Activated T-helper 17 cell treated with anti-CD3 and anti-CD28 coated beads, Interleukin-2, amount 50 U/mL, for 72 hours (primary cell): ENCODE results near the gene ATP2A3. TPM values are rescaled to one million over a fixed set of nuclear protein-coding genes. Genes with fewer than 3 reads are reported as not detected.
"Not testable (repeated sequence)": the region's sequence is repeated elsewhere in the genome, so short reads cannot be mapped to it uniquely, and the experiment has no call there.

Experiments
- ATAC-seq: fragments of 150-1000 bp; cut with Tn5 transposase; replicated peaks from 2 replicates; pipeline ENCODE4 v1.10.0; 2021; ENCODE audit warnings: mild to moderate bottlenecking, moderate library complexity
- H3K27ac Mint-ChIP-seq: one replicate; pipeline ENCODE4 v1.8.0; 2022; ENCODE audit warnings: mixed read lengths
- H3K27me3 Mint-ChIP-seq: one replicate; pipeline ENCODE4 v1.8.0; 2022; ENCODE audit warnings: mixed read lengths
- H3K36me3 Mint-ChIP-seq: one replicate; pipeline ENCODE4 v1.8.0; 2022; ENCODE audit warnings: low read depth, mild to moderate bottlenecking, mixed read lengths
- H3K4me1 Mint-ChIP-seq: one replicate; pipeline ENCODE4 v1.8.0; 2022; ENCODE audit warnings: mixed read lengths
- H3K4me3 Mint-ChIP-seq: one replicate; pipeline ENCODE4 v1.8.0; 2022; ENCODE audit warnings: mild to moderate bottlenecking, mixed read lengths
- H3K9me3 Mint-ChIP-seq: one replicate; pipeline ENCODE4 v1.8.0; 2022; ENCODE audit warnings: mixed read lengths
- total RNA-seq, 2 donors: library from RNA; stranded (reverse); gene quantifications; one replicate each; pipeline ENCODE4 v1.2.3, GENCODE V29; 2022

The ATP2A3 gene
- total RNA-seq, 2 donors from 2014 or later = 81.5 to 153 TPM

GRCh38 chr17:3957735-3958599 is 6.3 kb downstream of the ATP2A3 start:
- H3K27ac Mint-ChIP-seq = peak overlapping the region; percentile 82
- H3K27me3 Mint-ChIP-seq = no peaks in the 10 kb centered on the region
- H3K9me3 Mint-ChIP-seq = no peaks in the 10 kb centered on the region
- H3K4me1 Mint-ChIP-seq = peaks cover 39% of the 10 kb centered on the region
- no peak for ATAC-seq
- no peak overlapping the region for H3K4me3 Mint-ChIP-seq
- H3K36me3 Mint-ChIP-seq = peaks cover 36% of the 10 kb centered on the region

GRCh38 chr17:3956983-3957382 is 7.3 kb downstream of the ATP2A3 start:
- no peak overlapping the region for H3K4me3 Mint-ChIP-seq
- peaks cover 34% of the 10 kb centered on the region for H3K36me3 Mint-ChIP-seq
- peaks cover 31% of the 10 kb centered on the region for H3K4me1 Mint-ChIP-seq
- no peak for ATAC-seq
- H3K9me3 Mint-ChIP-seq = no peaks in the 10 kb centered on the region
- H3K27ac Mint-ChIP-seq = peak overlapping the region; percentile 82
- no peaks in the 10 kb centered on the region for H3K27me3 Mint-ChIP-seq

- Mint-ChIP-seq H3K4me3 (no peak overlapping the region), H3K36me3 (peaks cover 35% of the 10 kb centered on the region), H3K4me1 (peaks cover 28% of the 10 kb centered on the region), H3K27ac (peak overlapping the region; percentile 82), H3K27me3 (no peaks in the 10 kb centered on the region), H3K9me3 (no peaks in the 10 kb centered on the region)
- ATAC-seq = no peak
Measured at GRCh38 chr17:3956327-3956957, 7.8 kb downstream of the ATP2A3 start.

GRCh38 chr17:3955673-3955988 is 8.6 kb downstream of the ATP2A3 start:
- no peak overlapping the region for H3K4me3 Mint-ChIP-seq
- peaks cover 23% of the 10 kb centered on the region for H3K4me1 Mint-ChIP-seq
- peak overlapping the region; percentile 82 for H3K27ac Mint-ChIP-seq
- ATAC-seq = no peak
- no peaks in the 10 kb centered on the region for H3K9me3 Mint-ChIP-seq
- H3K27me3 Mint-ChIP-seq = no peaks in the 10 kb centered on the region
- peaks cover 31% of the 10 kb centered on the region for H3K36me3 Mint-ChIP-seq

GRCh38 chr17:3954976-3955672 is 9.1 kb downstream of the ATP2A3 start:
- Mint-ChIP-seq H3K9me3 (no peaks in the 10 kb centered on the region), H3K27me3 (no peaks in the 10 kb centered on the region), H3K4me3 (no peak overlapping the region)

GRCh38 chr17:3954086-3954485 is 10.2 kb downstream of the ATP2A3 start:
- ATAC-seq = no peak
- no peak overlapping the region for H3K27ac Mint-ChIP-seq
- H3K9me3 Mint-ChIP-seq = no peaks in the 10 kb centered on the region
- H3K27me3 Mint-ChIP-seq = no peaks in the 10 kb centered on the region
- peaks cover 45% of the 10 kb centered on the region for H3K36me3 Mint-ChIP-seq
- peaks cover 13% of the 10 kb centered on the region for H3K4me1 Mint-ChIP-seq
- H3K4me3 Mint-ChIP-seq = no peak overlapping the region

More at GRCh38 chr17:3954976-3955672, 9.1 kb downstream of the ATP2A3 start:
- ATAC-seq = no peak
- H3K4me1 Mint-ChIP-seq = peaks cover 18% of the 10 kb centered on the region
- H3K36me3 Mint-ChIP-seq = peaks cover 35% of the 10 kb centered on the region
- no peak overlapping the region for H3K27ac Mint-ChIP-seq

- Mint-ChIP-seq H3K4me3 (no peak overlapping the region), H3K4me1 (peaks cover 12% of the 10 kb centered on the region), H3K36me3 (peaks cover 50% of the 10 kb centered on the region), H3K9me3 (no peaks in the 10 kb centered on the region), H3K27me3 (no peaks in the 10 kb centered on the region), H3K27ac (no peak overlapping the region)
- no peak for ATAC-seq
Measured at GRCh38 chr17:3953542-3953941, 10.7 kb downstream of the ATP2A3 start.

GRCh38 chr17:3952186-3952585 is 12.1 kb downstream of the ATP2A3 start:
- H3K36me3 Mint-ChIP-seq = peaks cover 57% of the 10 kb centered on the region
- no peak for ATAC-seq
- no peak overlapping the region for H3K4me3 Mint-ChIP-seq
- H3K4me1 Mint-ChIP-seq = peaks cover 7% of the 10 kb centered on the region
- no peaks in the 10 kb centered on the region for H3K27me3 Mint-ChIP-seq
- H3K9me3 Mint-ChIP-seq = no peaks in the 10 kb centered on the region
- no peak overlapping the region for H3K27ac Mint-ChIP-seq

GRCh38 chr17:3951420-3951819 is 12.8 kb downstream of the ATP2A3 start:
- no peak overlapping the region for H3K27ac Mint-ChIP-seq
- no peak overlapping the region for H3K4me3 Mint-ChIP-seq
- no peaks in the 10 kb centered on the region for H3K27me3 Mint-ChIP-seq
- ATAC-seq = no peak
- no peaks in the 10 kb centered on the region for H3K9me3 Mint-ChIP-seq
- H3K4me1 Mint-ChIP-seq = no peaks in the 10 kb centered on the region
- H3K36me3 Mint-ChIP-seq = peaks cover 57% of the 10 kb centered on the region

- Mint-ChIP-seq H3K36me3 (peaks cover 57% of the 10 kb centered on the region), H3K4me3 (no peak overlapping the region), H3K27me3 (no peaks in the 10 kb centered on the region), H3K27ac (no peak overlapping the region), H3K9me3 (no peaks in the 10 kb centered on the region), H3K4me1 (no peaks in the 10 kb centered on the region)
- no peak for ATAC-seq
Measured at GRCh38 chr17:3951003-3951402, 13.2 kb downstream of the ATP2A3 start.

GRCh38 chr17:3950584-3950983 is 13.7 kb downstream of the ATP2A3 start:
- Mint-ChIP-seq H3K4me1 (no peaks in the 10 kb centered on the region), H3K36me3 (peaks cover 59% of the 10 kb centered on the region), H3K4me3 (no peak overlapping the region), H3K27me3 (no peaks in the 10 kb centered on the region), H3K27ac (no peak overlapping the region), H3K9me3 (no peaks in the 10 kb centered on the region)
- no peak for ATAC-seq

GRCh38 chr17:3949418-3949817 is 14.8 kb downstream of the ATP2A3 start:
- peaks cover 62% of the 10 kb centered on the region for H3K36me3 Mint-ChIP-seq
- H3K27me3 Mint-ChIP-seq = no peaks in the 10 kb centered on the region
- no peaks in the 10 kb centered on the region for H3K9me3 Mint-ChIP-seq
- H3K27ac Mint-ChIP-seq = peak overlapping the region; percentile 48
- no peak overlapping the region for H3K4me3 Mint-ChIP-seq
- no peaks in the 10 kb centered on the region for H3K4me1 Mint-ChIP-seq
- ATAC-seq = no peak

- not testable (repeated sequence) for H3K4me1 Mint-ChIP-seq, H3K9me3 Mint-ChIP-seq, ATAC-seq, H3K4me3 Mint-ChIP-seq, H3K27me3 Mint-ChIP-seq, H3K27ac Mint-ChIP-seq
- peaks cover 71% of the 10 kb centered on the region for H3K36me3 Mint-ChIP-seq
Measured at GRCh38 chr17:3948551-3948950, 15.7 kb downstream of the ATP2A3 start.

- H3K27me3 Mint-ChIP-seq = no peaks in the 10 kb centered on the region
- peaks cover 82% of the 10 kb centered on the region for H3K36me3 Mint-ChIP-seq
- no peaks in the 10 kb centered on the region for H3K4me1 Mint-ChIP-seq
- no peak for ATAC-seq
- H3K27ac Mint-ChIP-seq = no peak overlapping the region
- H3K9me3 Mint-ChIP-seq = no peaks in the 10 kb centered on the region
- H3K4me3 Mint-ChIP-seq = no peak overlapping the region
Measured at GRCh38 chr17:3947318-3947810, 16.9 kb downstream of the ATP2A3 start.
